ENCODE data around the gene AGER. TPM values are rescaled to one million over a fixed set of nuclear protein-coding genes. Genes with fewer than 3 reads are reported as not detected.

The AGER gene
- total RNA-seq, 4 donors from 2014 or later: 1.1 to 9.0 (median 2.7) TPM

GRCh38 chr6:32167154-32167760 lies 16.8 kb downstream of the AGER start:
- Histone ChIP-seq H3K9me3 (no peaks in the 10 kb centered on the region), H3K27ac (no peak overlapping the region), H3K27me3 (no peaks in the 10 kb centered on the region), H3K4me3 (no peak overlapping the region), H3K36me3 (peaks cover 0 to 14% (median 0%) of the 10 kb centered on the region in 4 donors), H3K4me1 (no peaks in the 10 kb centered on the region)
- DNase-seq: no peak
- WGBS, 2 donors (ENCODE audit: low coverage in 1 of 2): 89% methylated on average over 32 of the region's 32 CpGs; no CpG with 5 or more reads in 1 of the 2 donors
- intact Hi-C loops (cut with DNase I; ENCODE audit: low total_unique reads): no loop called here
- no peak for TF ChIP-seq POLR2A (IDR thresholded peaks at IDR 0.05)
- TF ChIP-seq EP300 (IDR thresholded peaks at IDR 0.05; ENCODE audit: low read depth): no peak
- no peak for TF ChIP-seq POLR2AphosphoS5 (IDR thresholded peaks at IDR 0.05)
- no peak for TF ChIP-seq CTCF (IDR thresholded peaks at IDR 0.05)
- in situ Hi-C loops (cut with MboI; ENCODE audit: low pct_ligation_motif_present in 1 of 4, low pct_unique_long_range_greater_than_20kb in 1 of 4, low sequenced_read_pairs in 3 of 4): no loop called here

DNA sequence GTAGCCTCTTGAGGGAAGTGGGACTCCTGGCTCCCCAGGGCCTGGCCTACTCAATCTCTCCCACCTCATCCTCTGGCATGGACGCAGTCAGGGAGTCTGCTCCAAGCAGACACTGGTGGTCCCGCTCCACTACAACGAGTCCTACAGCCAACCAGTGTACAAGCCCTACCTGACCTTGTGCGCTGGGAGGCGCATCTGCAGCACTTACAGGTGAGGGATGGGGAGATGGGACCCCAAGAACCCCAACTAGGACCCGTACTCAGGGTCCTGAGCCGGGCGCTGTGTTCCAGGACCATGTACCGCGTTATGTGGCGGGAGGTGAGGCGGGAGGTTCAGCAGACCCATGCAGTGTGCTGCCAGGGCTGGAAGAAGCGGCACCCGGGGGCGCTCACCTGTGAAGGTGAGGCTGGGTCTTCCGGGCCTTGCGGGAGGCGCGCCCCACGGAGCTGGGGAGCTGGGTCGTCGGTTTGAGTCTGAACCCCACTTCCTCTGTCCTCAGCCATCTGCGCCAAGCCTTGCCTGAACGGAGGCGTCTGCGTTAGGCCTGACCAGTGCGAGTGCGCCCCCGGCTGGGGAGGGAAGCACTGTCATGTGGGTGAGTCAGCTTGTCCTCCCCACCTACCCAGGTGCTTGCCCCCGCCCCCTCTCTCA lies 17.5 kb downstream of the AGER start:
- H3K9me3 ChIP-seq: no peaks in the 10 kb centered on the region
- TF ChIP-seq POLR2A (IDR thresholded peaks at IDR 0.05) (no peak), POLR2AphosphoS5 (IDR thresholded peaks at IDR 0.05) (no peak)
- no peak for DNase-seq
- peaks cover 0 to 16% (median 0%) of the 10 kb centered on the region in 4 donors for H3K36me3 ChIP-seq
- no peaks in the 10 kb centered on the region for H3K27me3 ChIP-seq
- H3K4me1 ChIP-seq: no peaks in the 10 kb centered on the region
- in situ Hi-C loops (cut with MboI; ENCODE audit: low pct_ligation_motif_present in 1 of 4, low pct_unique_long_range_greater_than_20kb in 1 of 4, low sequenced_read_pairs in 3 of 4): no loop called here
- H3K4me3 ChIP-seq: no peak overlapping the region
- 83% methylated on average over 30 of the region's 30 CpGs; no CpG with 5 or more reads in 1 of the 2 donors for WGBS, 2 donors (ENCODE audit: low coverage in 1 of 2)
- no peak overlapping the region for H3K27ac ChIP-seq
- intact Hi-C loops (cut with DNase I; ENCODE audit: low total_unique reads): no loop called here

DNA sequence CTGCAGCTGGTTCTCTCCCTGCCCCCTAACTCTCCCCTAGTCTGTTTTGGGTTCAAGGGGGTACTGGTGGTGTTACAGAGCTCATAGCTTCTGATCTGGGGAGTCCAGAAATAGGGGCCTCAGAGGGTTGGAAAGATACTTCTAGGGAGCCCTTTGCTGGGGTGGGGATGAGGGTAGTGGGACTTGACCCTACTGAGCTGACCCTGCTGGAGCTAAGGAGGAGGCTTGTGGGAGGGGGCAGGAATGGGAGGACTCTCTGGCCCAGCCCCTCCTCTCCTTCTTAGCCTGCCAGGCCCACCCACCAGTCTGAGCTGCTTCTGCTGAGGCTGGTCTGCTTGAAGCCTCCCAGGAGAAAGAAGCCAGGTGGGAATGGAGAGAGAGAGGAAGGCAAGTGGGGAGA lies 19.8 kb downstream of the AGER start, which contains the start of gene EGFL8:
TSS of gene EGFL8 (plus strand) at position 301 of the 400 bp plus-strand sequence. CDS start 1,571 bp downstream, outside the sequence.
- Histone ChIP-seq H3K9me3 (no peaks in the 10 kb centered on the region), H3K27ac (peak within 1 kb of the TSS in 3 of 4 donors; percentile 32 to 55 (median 32)), H3K36me3 (peaks cover 0 to 16% (median 0%) of the 10 kb centered on the region in 4 donors), H3K4me1 (no peaks in the 10 kb centered on the region), H3K4me3 (no peak within 1 kb of the TSS), H3K27me3 (no peaks in the 10 kb centered on the region)
- TF ChIP-seq CTCF (IDR thresholded peaks at IDR 0.05) (no peak), EP300 (IDR thresholded peaks at IDR 0.05; ENCODE audit: low read depth) (no peak), POLR2AphosphoS5 (IDR thresholded peaks at IDR 0.05) (no peak), POLR2A (IDR thresholded peaks at IDR 0.05) (no peak)
- in situ Hi-C loops (cut with MboI; ENCODE audit: low pct_ligation_motif_present in 1 of 4, low pct_unique_long_range_greater_than_20kb in 1 of 4, low sequenced_read_pairs in 3 of 4): no loop called here
- intact Hi-C loops (cut with DNase I; ENCODE audit: low total_unique reads): no loop called here
- DNase-seq: no peak

- Histone ChIP-seq H3K27ac (peak overlapping the region in 3 of 4 donors; percentile 32 to 55 (median 32)), H3K4me3 (no peak overlapping the region), H3K36me3 (peaks cover 0 to 16% (median 1%) of the 10 kb centered on the region in 4 donors), H3K4me1 (no peaks in the 10 kb centered on the region), H3K9me3 (no peaks in the 10 kb centered on the region), H3K27me3 (no peaks in the 10 kb centered on the region)
- DNase-seq: no peak
- TF ChIP-seq POLR2AphosphoS5 (IDR thresholded peaks at IDR 0.05) (no peak), EP300 (IDR thresholded peaks at IDR 0.05; ENCODE audit: low read depth) (no peak), POLR2A (IDR thresholded peaks at IDR 0.05) (no peak), CTCF (IDR thresholded peaks at IDR 0.05) (no peak)
- 91% methylated on average over 7 of the region's 7 CpGs; no CpG with 5 or more reads in 1 of the 2 donors for WGBS, 2 donors (ENCODE audit: low coverage in 1 of 2)
- in situ Hi-C loops (cut with MboI; ENCODE audit: low pct_ligation_motif_present in 1 of 4, low pct_unique_long_range_greater_than_20kb in 1 of 4, low sequenced_read_pairs in 3 of 4): no loop called here
- intact Hi-C loops (cut with DNase I; ENCODE audit: low total_unique reads): no loop called here
Observed at GRCh38 chr6:32163559-32164258, 20.3 kb downstream of the AGER start.
